ENCODE results near the gene FBXL13. TPM values are rescaled to one million over a fixed set of nuclear protein-coding genes. Genes with fewer than 3 reads are reported as not detected.
A peak's percentile ranks its signal among the peaks of the same experiment; 100 is the strongest.
"Not testable (repeated sequence)": the region's sequence is repeated elsewhere in the genome, so short reads cannot be mapped to it uniquely, and the experiment has no call there.

Gene FBXL13
- total and polyA plus RNA-seq, 4 donors = 2.2 to 8.9 (median 5.0) TPM

GRCh38 chr7:102788770-102789169, 285.8 kb downstream of the FBXL13 start:
- H3K9me3 ChIP-seq (ENCODE audit: control insufficient read depth, insufficient read depth, low read length); DNase-seq (ENCODE audit: low read depth in 4 of 6, low spot score in 6 of 6); H3K27me3 ChIP-seq (ENCODE audit: control insufficient read depth, insufficient read depth, low read length); H3K4me3 ChIP-seq (ENCODE audit: low read depth, low read length); H3K36me3 ChIP-seq (ENCODE audit: control insufficient read depth, insufficient read depth, low read length); H3K27ac ChIP-seq (ENCODE audit: low read depth, low read length); H3K4me1 ChIP-seq (ENCODE audit: control insufficient read depth, insufficient read depth, low read length): not testable (repeated sequence)
- no CpG with 5 or more reads among the region's 2 CpGs for WGBS (ENCODE audit: insufficient coverage)

- not testable (repeated sequence) for H3K36me3 ChIP-seq (ENCODE audit: control insufficient read depth, insufficient read depth, low read length); H3K9me3 ChIP-seq (ENCODE audit: control insufficient read depth, insufficient read depth, low read length); H3K27me3 ChIP-seq (ENCODE audit: control insufficient read depth, insufficient read depth, low read length); H3K27ac ChIP-seq (ENCODE audit: low read depth, low read length); DNase-seq (ENCODE audit: low read depth in 4 of 6, low spot score in 6 of 6); H3K4me3 ChIP-seq (ENCODE audit: low read depth, low read length); H3K4me1 ChIP-seq (ENCODE audit: control insufficient read depth, insufficient read depth, low read length)
- 95% methylated on average over 9 of the region's 10 CpGs for WGBS (ENCODE audit: insufficient coverage)
These were observed 293.7 kb downstream of the FBXL13 start for GRCh38 chr7:102780926-102781325.

GRCh38 chr7:102778663-102779062, 295.9 kb downstream of the FBXL13 start:
- DNase-seq (ENCODE audit: low read depth in 4 of 6, low spot score in 6 of 6) = not testable (repeated sequence)

GRCh38 chr7:102776217-102776616, 298.4 kb downstream of the FBXL13 start:
- H3K27me3 ChIP-seq (ENCODE audit: control insufficient read depth, insufficient read depth, low read length); H3K4me3 ChIP-seq (ENCODE audit: low read depth, low read length); H3K4me1 ChIP-seq (ENCODE audit: control insufficient read depth, insufficient read depth, low read length); H3K9me3 ChIP-seq (ENCODE audit: control insufficient read depth, insufficient read depth, low read length); DNase-seq (ENCODE audit: low read depth in 4 of 6, low spot score in 6 of 6); H3K27ac ChIP-seq (ENCODE audit: low read depth, low read length); H3K36me3 ChIP-seq (ENCODE audit: control insufficient read depth, insufficient read depth, low read length): not testable (repeated sequence)

More at GRCh38 chr7:102778663-102779062, 295.9 kb downstream of the FBXL13 start:
- H3K27ac ChIP-seq (ENCODE audit: low read depth, low read length); H3K4me1 ChIP-seq (ENCODE audit: control insufficient read depth, insufficient read depth, low read length); H3K27me3 ChIP-seq (ENCODE audit: control insufficient read depth, insufficient read depth, low read length); H3K36me3 ChIP-seq (ENCODE audit: control insufficient read depth, insufficient read depth, low read length); H3K9me3 ChIP-seq (ENCODE audit: control insufficient read depth, insufficient read depth, low read length); H3K4me3 ChIP-seq (ENCODE audit: low read depth, low read length): not testable (repeated sequence)
- no CpG with 5 or more reads among the region's 3 CpGs for WGBS (ENCODE audit: insufficient coverage)

- not testable (repeated sequence) for H3K27me3 ChIP-seq (ENCODE audit: control insufficient read depth, insufficient read depth, low read length)
- no CpG with 5 or more reads among the region's 3 CpGs for WGBS (ENCODE audit: insufficient coverage)
These were observed 304.1 kb downstream of the FBXL13 start for GRCh38 chr7:102770467-102770866.

GRCh38 chr7:102769657-102770192, 304.9 kb downstream of the FBXL13 start:
- DNase-seq (ENCODE audit: low read depth in 4 of 6, low spot score in 6 of 6) = not testable (repeated sequence)
- no CpG with 5 or more reads among the region's 3 CpGs for WGBS (ENCODE audit: insufficient coverage)

More at GRCh38 chr7:102770467-102770866, 304.1 kb downstream of the FBXL13 start:
- not testable (repeated sequence) for H3K4me3 ChIP-seq (ENCODE audit: low read depth, low read length); H3K36me3 ChIP-seq (ENCODE audit: control insufficient read depth, insufficient read depth, low read length); H3K27ac ChIP-seq (ENCODE audit: low read depth, low read length); H3K9me3 ChIP-seq (ENCODE audit: control insufficient read depth, insufficient read depth, low read length); DNase-seq (ENCODE audit: low read depth in 4 of 6, low spot score in 6 of 6); H3K4me1 ChIP-seq (ENCODE audit: control insufficient read depth, insufficient read depth, low read length)

GRCh38 chr7:102763295-102763905, 311.2 kb downstream of the FBXL13 start:
- H3K27me3 ChIP-seq (ENCODE audit: control insufficient read depth, insufficient read depth, low read length); H3K4me1 ChIP-seq (ENCODE audit: control insufficient read depth, insufficient read depth, low read length); H3K9me3 ChIP-seq (ENCODE audit: control insufficient read depth, insufficient read depth, low read length); H3K36me3 ChIP-seq (ENCODE audit: control insufficient read depth, insufficient read depth, low read length); H3K27ac ChIP-seq (ENCODE audit: low read depth, low read length); H3K4me3 ChIP-seq (ENCODE audit: low read depth, low read length): not testable (repeated sequence)
- peak in 1 of 6 donors; percentile 9 for DNase-seq (ENCODE audit: low read depth in 4 of 6, low spot score in 6 of 6)
- WGBS (ENCODE audit: insufficient coverage) = no CpG with 5 or more reads among the region's 6 CpGs

More at GRCh38 chr7:102769657-102770192, 304.9 kb downstream of the FBXL13 start:
- H3K4me3 ChIP-seq (ENCODE audit: low read depth, low read length); H3K9me3 ChIP-seq (ENCODE audit: control insufficient read depth, insufficient read depth, low read length); H3K36me3 ChIP-seq (ENCODE audit: control insufficient read depth, insufficient read depth, low read length); H3K27me3 ChIP-seq (ENCODE audit: control insufficient read depth, insufficient read depth, low read length); H3K27ac ChIP-seq (ENCODE audit: low read depth, low read length); H3K4me1 ChIP-seq (ENCODE audit: control insufficient read depth, insufficient read depth, low read length): not testable (repeated sequence)

Small RNAs within 50 kb of the gene (small RNA-seq; reads per million reads assigned to genes)
- gene RNU6-1136P (ENCODE audit: low replicate concordance) = not detected

Other genes starting within 250 kb of the FBXL13 start
- 100 to 1,000 TPM; 110 to 299 TPM for gene LRRC17, start 161.8 kb downstream of the FBXL13 start, total RNA-seq
- 10 to 100 TPM; 65.1 to 67.6 TPM for gene LRRC17, start 161.8 kb downstream of the FBXL13 start, polyA plus RNA-seq (ENCODE audit: insufficient read length in 2 of 2)
- 10 to 100 TPM; 42.2 to 46.5 TPM for gene ARMC10, start 344 bp upstream of the FBXL13 start, total RNA-seq
- 10 to 100 TPM; 45.7 to 52.7 TPM for gene ARMC10, start 344 bp upstream of the FBXL13 start, polyA plus RNA-seq (ENCODE audit: insufficient read length in 2 of 2)
- 10 to 100 TPM; 28.7 to 46.7 TPM for gene NAPEPLD, start 74.3 kb upstream of the FBXL13 start, total RNA-seq
- 10 to 100 TPM; 26.1 to 31.5 TPM for gene NAPEPLD, start 74.3 kb upstream of the FBXL13 start, polyA plus RNA-seq (ENCODE audit: insufficient read length in 2 of 2)
- gene PMPCB, start 222.6 kb upstream of the FBXL13 start, total RNA-seq = 10 to 100 TPM; 65.2 to 69.5 TPM
- gene PMPCB, start 222.6 kb upstream of the FBXL13 start, polyA plus RNA-seq (ENCODE audit: insufficient read length in 2 of 2) = 10 to 100 TPM; 72.5 to 73.4 TPM

All from spinal cord (tissue), 10 donors.